ENCODE results near the gene SORCS2.

The SORCS2 gene

DNA sequence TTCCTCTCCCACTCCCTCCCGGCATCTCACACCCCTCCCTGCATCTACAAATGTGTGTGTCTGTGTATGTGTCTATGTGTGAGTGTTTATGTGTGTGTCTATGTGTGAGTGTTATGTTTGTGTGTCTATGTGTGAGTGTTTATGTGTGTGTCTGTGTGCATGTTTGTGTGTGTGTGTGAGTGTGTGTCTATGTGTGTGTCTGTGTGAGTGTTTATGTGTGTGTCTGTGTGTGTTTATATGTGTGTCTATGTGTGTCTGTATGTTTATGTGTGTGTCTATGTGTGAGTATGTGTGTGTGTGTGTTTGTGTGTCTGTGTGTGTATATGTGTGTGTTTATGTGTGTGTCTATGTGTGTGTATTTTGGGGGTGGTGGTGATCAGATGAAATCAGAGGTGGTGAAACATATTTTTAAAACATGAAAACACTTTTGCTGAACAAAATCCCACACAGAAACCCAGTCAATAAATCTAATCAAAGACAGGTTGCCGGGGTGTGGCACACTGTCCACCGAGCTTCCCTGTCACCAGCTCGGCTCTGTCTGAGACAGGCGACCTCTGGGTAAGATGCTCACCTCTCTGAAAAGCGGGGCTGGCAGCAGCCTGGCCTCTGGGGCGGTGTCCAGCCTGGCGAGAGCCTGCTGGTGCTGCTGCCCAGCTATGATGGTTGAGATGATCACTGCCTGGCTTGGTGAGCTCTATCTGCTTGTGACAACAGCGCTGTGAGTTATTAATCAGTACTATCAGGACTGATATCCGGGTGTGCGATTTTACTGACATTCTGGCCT lies 429.1 kb downstream of the SORCS2 start:
- no peak for DNase-seq (ENCODE audit: low spot score)

DNA sequence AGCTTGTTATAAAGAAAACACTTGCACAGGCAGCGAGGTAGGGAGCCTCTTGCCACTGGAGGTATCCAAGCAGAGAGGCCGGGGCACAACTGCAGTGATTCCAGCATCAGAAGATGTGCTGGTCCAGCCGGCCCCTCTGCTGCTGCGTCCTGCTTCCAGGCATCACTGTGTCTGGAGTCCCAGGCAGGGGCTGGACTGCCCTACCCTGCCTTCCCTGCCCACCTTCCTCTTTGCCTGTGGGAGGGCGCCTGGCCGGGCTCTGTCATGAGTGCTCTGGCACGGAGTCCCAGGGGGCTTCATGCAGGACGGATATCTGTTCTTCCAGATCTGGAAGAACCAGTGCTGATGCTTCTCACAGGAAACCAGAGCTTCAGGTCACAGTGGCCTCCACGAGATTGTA lies 430.0 kb downstream of the SORCS2 start:
- no peak for DNase-seq (ENCODE audit: low spot score)

DNA sequence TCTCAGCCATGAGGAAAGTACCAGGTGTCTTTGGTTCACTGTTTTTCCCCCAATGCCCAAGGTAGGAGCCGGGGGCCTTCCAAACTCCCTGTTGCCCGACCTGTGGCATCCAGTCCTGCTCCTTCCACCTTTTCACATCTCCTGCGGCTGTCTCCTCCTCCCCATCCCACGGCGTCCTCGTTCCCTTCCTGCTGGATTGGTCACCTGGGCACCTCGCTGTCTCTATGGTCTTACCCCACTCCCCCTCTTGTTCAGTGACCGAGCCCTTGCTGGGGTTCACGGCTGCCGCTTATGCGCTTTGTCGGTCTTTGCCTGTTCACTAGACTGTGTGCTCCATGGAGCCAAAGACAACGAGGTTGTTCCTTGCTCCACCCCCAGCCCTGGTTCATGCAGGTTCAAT lies 431.1 kb downstream of the SORCS2 start:
- no peak for DNase-seq (ENCODE audit: low spot score)

DNA sequence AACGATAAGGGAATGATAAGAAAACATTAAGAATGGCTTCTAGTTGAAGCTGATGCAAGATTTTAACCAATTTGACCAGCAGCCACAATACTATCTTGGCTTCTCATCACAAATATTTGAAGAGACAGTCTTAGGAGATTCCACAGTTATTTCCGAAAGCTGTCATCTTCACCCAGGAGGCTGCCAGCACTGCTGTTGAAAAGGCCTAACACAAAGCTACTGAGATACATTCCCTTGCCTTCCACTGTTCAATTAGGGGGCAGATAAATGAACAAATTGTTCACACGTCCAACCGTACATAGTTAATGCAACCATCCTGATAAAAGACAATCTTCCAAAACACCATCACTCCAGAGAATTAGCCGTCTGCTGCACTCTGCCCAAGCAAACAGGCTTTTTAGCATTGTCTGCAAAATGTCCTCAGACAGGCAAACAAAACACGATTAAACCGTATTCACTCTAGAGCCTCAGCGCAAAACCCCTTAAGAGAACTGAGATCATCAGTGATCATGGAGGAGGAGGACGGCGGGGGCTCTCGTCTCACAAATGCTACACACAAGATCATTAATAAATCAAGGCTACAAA lies 432.1 kb downstream of the SORCS2 start:
- no peak for DNase-seq (ENCODE audit: low spot score)

DNA sequence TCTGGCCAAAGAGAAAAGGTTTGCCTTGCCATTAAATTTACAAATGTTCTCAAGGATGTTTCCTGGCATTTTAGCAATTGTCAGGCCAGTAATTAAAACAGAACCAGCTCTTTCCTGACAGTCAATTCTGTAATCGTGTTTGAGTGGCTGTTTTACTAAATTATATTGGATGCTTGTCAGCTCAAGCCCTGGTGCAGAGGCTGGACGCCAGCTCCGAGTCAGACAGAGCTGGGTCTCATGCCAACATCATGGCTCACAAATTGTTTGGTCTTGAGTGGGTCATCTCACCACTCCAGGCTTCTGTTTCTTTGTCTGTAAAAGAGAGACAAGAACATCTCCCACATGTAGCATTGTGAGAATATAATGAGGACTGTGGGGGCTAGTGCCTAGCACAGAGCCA lies 432.7 kb downstream of the SORCS2 start:
- no peak for DNase-seq (ENCODE audit: low spot score)

DNA sequence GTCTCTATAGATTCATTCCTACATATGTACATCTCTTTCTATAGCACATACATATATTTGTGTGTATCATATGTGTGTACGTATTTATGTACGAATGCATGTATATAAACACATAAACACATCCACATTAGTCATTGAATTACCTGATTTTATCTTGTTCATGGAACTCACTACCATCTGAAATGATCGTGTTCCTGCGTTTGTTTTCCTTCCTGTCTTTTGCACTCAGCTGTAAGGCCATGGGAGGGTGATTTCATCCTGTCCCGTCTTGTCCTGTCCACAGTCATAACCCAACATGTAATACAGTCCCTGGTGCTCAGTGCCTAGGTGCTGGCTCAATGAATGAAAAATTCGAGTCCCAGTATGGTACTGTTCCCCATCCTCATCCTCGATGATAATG lies 434.2 kb downstream of the SORCS2 start:
- no peak for DNase-seq (ENCODE audit: low spot score)

DNA sequence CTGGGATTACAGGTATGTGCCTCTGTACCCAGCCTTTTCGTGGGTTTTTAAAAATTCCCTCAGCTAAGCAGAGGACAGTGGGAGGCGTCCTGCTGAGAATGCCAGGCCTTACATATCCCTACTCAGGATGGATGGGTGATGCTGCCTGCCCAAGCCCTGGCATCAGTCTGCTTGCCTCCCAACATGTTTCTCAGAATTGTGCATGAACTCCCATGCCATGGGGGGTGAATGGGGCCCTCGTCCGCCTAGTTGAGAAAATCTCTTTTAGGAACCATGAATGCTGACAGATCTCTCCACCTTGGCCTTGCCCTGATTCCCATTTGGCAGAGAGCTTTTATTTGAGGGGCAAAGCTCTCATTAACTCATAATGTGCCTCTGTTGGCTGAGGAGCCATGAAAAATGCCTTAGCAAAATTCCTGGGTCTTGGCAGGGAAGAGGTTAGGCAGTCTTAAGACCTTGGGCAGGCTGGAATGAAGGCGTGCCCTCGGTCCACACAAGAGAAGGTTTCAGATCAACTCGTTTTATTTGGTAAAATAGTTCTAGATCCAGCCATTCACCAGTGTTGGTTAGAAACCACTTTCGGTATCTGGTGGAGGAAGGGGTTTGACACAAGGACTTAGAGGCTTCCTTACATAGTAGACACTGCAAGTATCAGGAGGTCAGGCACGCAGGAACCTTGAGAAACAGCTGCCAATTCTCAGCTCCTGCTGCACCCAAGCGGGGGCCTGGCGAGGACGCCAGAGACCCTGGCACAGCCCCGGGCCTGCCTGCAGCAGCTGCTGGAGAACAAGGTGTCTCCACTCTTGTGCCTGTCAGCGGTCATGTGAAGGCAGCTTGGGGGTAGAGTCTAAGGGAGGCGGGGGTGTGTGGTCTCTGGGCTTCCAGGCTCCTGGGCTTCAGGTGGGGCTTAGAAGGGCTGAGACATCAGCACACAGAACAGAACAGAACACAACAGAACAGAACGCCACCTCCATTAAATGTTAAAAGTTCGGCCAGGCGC lies 435.2 kb downstream of the SORCS2 start:
- no peak for DNase-seq (ENCODE audit: low spot score)

DNA sequence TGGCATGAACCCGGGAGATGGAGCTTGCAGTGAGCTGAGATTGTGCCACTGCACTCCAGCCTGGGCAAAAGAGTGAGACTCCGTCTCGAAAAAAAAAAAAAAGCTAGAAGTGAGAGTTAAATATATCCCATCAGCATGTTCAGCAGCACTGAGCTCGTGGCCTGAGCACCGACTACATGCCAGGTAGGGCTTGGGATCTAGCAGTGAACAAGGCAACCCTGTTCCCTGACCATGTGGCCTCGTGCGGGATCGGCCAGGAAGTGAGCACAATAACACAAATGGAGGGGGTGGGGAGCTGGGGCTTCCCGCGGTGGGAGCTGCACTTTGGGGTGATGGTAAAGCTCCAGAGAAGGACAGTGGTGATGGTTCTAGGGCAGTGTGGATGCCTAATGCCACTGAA lies 436.1 kb downstream of the SORCS2 start:
- no peak for DNase-seq (ENCODE audit: low spot score)

DNA sequence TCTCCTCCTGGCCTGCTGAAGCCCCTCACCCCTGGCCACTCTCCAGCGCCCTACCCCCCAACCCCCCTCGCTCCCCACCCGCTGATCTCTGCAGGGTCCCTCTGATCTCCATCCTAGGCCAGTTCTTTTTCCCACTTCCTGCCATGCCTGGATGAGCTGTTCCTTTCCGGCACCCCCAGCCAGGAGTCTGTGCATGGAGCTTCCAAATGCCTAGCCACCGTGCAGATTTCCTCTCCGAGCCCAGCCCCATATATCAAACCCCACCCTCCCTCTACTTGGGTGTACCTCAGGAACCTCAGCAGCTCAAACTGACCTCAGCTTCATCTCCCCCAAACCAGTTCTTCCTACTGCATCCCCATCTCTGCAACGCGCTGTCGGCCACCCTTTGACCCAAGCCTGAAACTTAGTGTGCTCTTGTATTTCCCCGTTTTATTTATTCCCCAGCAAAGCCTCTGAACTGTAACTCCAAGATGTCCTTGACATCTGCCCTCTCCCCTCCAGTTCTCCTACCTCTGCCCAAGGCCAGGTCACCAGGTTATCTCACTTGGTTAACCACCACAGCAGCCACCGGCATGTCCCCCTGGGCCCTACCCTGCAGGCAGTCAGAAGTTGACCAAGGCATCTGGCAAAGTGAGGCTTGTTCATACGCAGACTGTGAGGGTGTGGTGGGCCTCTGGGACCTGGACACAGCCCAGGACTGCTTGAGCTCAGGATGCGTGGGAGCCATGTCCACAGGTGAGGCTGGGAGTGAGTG lies 437.3 kb downstream of the SORCS2 start:
- DNase-seq (ENCODE audit: low spot score) = no peak

DNA sequence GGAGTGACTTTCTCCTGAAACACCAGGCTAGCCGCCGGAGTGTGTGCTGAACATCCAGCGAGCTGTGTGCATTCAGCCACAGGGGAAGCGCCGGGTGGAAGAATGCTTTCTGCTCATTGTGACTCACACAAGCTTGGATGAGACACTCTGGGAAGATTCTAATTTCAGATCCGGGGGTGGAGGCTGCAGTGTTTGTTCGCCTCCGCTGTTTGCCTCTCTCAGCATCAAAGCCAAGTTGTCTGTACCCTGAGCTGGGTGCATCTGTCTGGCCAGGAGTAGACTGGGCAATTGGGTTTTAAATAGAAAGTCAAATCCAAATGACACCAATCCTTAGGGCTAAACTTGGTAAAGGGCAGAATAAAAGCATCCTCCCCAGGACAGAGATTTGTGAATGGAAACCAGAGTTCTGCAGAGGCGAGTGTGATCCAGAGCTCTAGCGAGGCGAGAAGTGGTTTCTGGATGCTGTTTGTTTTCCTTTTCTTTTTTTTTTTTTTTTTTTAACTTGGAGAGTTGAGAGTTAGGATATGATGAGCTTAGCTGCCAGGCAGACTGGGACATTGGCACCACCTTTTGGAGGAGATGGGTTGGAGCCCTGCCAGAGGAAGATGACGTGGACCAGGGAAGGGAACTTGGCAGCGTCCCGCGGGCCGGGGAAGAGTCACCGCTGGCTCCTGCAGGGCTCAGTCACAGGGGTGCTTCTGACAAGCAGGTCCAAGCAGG lies 438.4 kb downstream of the SORCS2 start:
- DNase-seq (ENCODE audit: low spot score) = peak; percentile 38

DNA sequence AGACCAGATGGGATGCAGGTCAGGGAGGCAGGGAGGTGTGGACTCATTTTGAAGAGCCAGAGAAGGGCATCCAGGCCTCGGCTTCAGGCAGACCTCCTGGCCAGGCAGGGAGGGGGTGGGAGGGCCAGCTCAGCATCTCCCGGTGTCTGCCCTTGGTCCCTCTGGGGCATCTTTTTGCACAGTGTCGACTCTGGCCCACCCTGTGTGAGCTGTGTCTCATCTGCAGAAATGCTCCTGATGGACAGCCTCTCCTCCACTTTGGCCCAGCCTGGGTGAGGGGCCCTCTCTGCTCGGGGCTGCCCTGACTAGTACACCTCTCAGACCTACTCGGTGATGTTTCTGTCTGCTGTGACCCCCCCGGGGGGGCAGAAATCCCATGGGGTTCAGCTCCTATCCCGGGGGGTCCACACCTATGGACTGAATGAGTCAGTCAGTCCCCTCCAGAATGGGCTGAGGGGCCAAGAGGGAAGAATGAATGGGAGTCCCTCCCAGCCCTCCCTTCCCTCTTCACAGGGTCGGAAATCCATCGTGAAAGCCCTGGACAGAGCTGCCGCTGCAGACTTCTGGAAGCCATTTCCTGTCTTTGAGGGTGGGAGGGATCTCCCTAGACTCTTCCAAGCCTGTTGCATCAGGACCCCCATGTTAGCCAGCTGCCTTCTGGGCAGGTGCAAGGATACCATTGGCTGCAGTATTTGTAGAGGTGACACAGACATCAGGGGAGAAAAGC lies 439.1 kb downstream of the SORCS2 start:
- no peak for DNase-seq (ENCODE audit: low spot score)

DNA sequence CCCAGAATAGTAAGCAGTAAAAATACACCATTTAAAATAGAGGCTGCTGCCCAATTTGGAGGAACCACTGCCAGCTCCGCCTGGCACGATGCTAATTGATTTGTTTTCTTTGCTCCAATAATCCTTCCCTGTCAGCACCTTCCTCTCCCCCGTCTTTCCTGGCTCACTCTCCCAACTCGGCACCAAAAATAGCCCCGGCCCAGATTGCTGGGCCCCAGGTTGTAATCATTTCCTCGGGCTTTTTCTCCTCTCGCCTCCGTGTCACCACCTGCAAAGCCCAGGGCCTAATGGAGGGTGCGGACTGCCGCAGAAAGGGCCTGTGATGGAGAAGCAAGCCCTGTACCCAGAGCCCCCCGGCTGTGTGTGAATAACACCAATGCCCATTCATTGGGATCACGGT lies 440.0 kb downstream of the SORCS2 start:
- no peak for DNase-seq (ENCODE audit: low spot score)

DNA sequence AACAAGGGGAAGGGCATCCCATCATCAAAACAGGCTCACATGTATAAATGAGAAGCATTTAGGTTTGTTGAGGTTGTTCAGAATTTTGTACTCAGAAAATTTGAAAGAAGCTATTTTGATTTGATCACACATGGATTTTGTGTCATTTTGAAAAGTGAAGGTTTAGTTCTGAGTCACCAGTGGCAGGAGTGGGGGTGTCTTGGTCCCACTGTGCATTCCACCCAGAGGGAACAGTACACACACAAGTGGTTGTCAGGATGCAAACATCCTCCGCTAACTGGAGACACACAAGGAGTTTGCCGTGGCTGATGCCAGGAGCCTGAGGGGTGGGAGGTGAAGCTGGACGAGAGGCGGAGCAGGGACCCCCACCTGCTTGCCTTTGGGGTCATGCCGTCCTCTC lies 440.6 kb downstream of the SORCS2 start:
- DNase-seq (ENCODE audit: low spot score) = no peak

DNA sequence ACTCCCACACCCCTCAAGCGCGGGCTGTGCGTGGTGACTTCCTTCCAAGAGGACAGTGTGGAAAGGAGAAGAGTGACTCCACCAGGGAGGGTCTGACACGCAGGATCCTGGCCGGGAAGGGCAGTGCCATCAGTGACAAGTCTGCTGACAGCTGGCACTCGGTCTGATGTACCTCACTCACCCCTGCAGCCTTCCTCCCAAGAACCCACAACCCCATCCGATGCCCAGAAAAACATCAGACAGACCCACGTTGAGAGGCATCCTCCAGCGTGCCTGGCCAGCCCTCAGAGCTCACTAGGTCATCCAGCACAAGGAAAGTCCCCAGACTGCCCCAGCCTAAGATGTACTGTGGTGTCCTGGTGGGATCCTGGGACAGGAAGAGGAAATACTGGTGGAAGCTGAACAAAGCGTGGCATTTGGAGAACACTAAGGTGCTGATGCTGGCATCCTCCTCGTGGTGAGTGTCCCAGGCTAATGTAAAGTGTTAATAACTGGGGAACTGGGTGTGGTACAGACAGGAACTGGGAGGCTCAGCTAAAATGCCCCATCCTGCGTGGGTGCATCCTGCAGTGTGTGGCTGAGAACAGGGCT lies 442.4 kb downstream of the SORCS2 start:
- DNase-seq (ENCODE audit: low spot score) = no peak

DNA sequence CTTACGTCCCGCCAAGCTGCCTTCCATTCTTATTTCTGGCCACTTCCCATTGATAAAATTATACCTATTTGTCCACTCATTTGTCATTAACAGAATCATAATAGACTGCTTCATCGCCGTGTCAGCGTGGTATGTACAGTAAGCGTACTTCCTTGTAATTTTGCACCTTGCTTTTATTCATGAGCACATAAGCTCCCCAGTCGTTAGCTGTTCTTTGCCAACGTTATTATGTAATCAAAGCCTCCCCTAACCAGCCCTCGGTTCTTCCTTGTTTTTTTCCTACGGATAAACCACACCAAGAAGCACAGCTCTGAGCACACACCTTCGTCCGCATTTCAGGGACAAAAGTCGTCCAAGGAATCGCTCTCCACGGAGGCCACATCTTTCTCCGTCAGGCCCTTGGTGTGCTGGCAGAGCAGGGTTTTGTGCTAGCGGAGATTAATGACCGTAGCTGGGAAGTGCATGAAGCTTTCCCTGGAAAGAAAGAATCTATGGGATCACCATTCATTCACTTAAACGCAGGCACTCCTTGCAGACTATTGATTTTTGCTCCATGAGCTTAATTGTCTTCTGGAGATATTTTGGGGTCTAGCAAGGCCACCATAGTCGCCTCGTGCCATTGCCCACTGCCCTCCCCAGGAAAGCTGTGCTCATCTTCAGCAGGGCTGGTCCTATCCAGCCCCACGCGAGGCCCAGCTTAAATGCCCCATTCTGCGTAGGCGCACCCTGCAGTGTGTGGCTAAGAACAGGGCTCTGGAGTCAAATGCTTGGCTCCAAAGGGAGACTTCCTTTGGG lies 443.3 kb downstream of the SORCS2 start:
- no peak for DNase-seq (ENCODE audit: low spot score)

DNA sequence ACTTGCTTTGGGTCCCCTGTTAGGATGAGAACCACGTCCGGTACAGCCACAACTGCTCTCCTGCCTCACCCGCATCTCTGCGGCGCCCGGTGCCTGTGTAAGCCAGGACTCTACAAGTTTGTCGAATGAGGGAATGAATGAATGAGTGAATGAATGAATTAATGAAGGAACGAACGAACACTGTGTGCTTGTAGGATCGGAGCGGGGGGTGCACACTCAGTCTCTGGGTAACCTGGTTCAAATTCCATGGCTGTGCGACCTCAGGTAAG lies 443.8 kb downstream of the SORCS2 start:
- DNase-seq (ENCODE audit: low spot score) = no peak

DNA sequence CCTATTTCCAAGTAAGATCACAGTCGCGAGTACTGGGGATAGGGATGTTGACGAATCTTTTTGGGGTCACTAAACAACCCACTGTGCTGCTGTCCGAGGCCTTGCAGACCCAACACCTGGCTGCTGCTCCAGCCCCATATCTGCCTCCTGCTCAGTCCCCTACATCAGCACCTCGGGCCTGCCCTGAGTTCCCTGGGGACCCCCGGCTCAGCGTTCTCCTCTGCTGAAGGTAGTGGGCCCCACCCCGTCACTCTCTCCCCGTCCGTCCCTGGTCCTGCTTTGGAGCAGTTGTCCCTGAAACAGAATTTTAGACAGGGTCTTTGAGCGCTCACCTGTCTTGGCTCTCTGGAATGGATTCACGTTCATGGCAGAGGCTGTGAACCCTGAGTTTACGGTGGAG lies 444.8 kb downstream of the SORCS2 start:
- no peak for DNase-seq (ENCODE audit: low spot score)

DNA sequence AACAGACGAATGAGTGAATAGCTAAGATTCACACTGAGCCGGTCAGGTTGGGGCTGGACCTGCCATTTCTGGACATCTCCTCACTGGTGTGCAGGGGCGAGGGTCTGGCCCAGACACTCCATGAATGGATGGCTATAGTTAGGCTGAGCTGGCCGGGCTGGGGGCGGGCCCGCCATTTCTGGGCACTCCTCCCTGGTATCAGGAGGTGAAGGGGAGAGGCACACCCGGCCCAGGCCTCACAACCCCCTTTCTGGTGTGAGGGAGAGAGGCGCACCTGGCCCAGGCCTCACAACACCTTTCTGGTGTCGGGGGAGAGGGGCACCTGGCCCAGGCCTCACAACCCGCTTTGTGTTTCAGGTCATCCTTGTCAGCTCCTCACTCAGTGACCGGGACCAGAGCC lies 445.6 kb downstream of the SORCS2 start:
- DNase-seq (ENCODE audit: low spot score) = no peak

DNA sequence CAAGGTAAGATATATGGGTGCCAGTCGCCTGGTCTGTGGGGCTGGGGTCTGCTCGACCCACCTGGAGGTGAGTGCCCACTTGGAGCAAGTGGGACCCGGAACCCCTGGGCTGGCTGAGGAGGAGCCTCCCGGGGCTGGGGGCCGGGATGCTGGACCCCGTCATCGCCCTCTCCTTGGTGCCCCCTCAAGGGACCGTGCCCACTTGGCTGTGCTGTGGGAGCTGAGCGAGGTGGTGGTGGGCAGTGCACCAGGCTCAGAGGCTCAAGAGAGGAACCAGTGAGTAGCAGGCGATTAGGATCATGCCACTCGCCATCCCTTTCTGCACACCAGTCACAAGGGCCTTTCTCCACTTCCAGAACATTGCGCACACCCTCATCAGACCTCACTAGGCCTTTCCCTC lies 446.2 kb downstream of the SORCS2 start:
- no peak for DNase-seq (ENCODE audit: low spot score)

Data from kidney tubule cell (primary cell).